MCF 10A (cell line): ENCODE measurements around the gene EFCC1. TPM values are rescaled to one million over a fixed set of nuclear protein-coding genes. Genes with fewer than 3 reads are reported as not detected.
"Not testable (repeated sequence)": the region's sequence is repeated elsewhere in the genome, so short reads cannot be mapped to it uniquely, and the experiment has no call there.

Experiments used
- BruUV-seq: library from RNA; stranded (reverse); fragments of 400-500 nt; replicated peaks from 2 replicates; lab custom pipeline; 2021; lab: Mats Ljungman, UMichigan
- CTCF ChIA-PET: fragments of 300-600 bp; sonication (Branson Sonifier 250); formaldehyde crosslinking; extraction: SDS; loops from one replicate; lab custom pipeline; 2021; ENCODE audit warnings: antibody characterized with exemption, inconsistent platforms; lab: Yijun Ruan, JAX
- POLR2A ChIA-PET: fragments of 300-600, 350-650 bp; sonication (Branson Sonifier 250); formaldehyde crosslinking; extraction: SDS; loops from one replicate; lab custom pipeline; 2020; ENCODE audit warnings: antibody characterized with exemption, inconsistent platforms; lab: Yijun Ruan, JAX
- DNase-seq: peaks from one replicate; pipeline ENCODE4 v3.0.0-alpha.2; 2018; ENCODE audit not compliant: unreplicated experiment
- H3K27ac Mint-ChIP-seq: one replicate; pipeline ENCODE4 v1.8.0; 2022; ENCODE audit warnings: mild to moderate bottlenecking, low read depth, mixed read lengths; ENCODE audit not compliant: unreplicated experiment
- H3K27me3 Mint-ChIP-seq: one replicate; pipeline ENCODE4 v1.8.0; 2022; ENCODE audit warnings: mixed read lengths; ENCODE audit not compliant: insufficient read depth, unreplicated experiment
- H3K36me3 Mint-ChIP-seq: one replicate; pipeline ENCODE4 v1.8.0; 2022; ENCODE audit warnings: mild to moderate bottlenecking, moderate library complexity, mixed read lengths; ENCODE audit not compliant: insufficient read depth, unreplicated experiment
- H3K4me1 Mint-ChIP-seq: one replicate; pipeline ENCODE4 v1.8.0; 2022; ENCODE audit warnings: mixed read lengths; ENCODE audit not compliant: insufficient read depth, unreplicated experiment
- H3K4me3 Mint-ChIP-seq: one replicate; pipeline ENCODE4 v1.8.0; 2022; ENCODE audit warnings: mild to moderate bottlenecking, moderate library complexity, mixed read lengths; ENCODE audit not compliant: unreplicated experiment
- H3K9me3 Mint-ChIP-seq: one replicate; pipeline ENCODE4 v1.8.0; 2022; ENCODE audit warnings: mixed read lengths; ENCODE audit not compliant: unreplicated experiment
- CTCF ChIP-seq: fragments of 200-600 bp; IDR thresholded peaks from one replicate; pipeline ENCODE4 v1.8.0; 2022; ENCODE audit warnings: antibody characterized with exemption, mild to moderate bottlenecking; ENCODE audit not compliant: unreplicated experiment
- intact Hi-C: fragments of 100-400 bp; cut with micrococcal nuclease; formaldehyde crosslinking; loops from 2 replicates; pipeline ENCODE4 v1.14.1; 2022
- total RNA-seq: library from RNA; stranded (reverse); gene quantifications from 2 replicates; pipeline ENCODE4 v1.2.3, GENCODE V29; 2022

The EFCC1 gene
- total RNA-seq, 1 experiment from 2014 or later = not detected

DNA sequence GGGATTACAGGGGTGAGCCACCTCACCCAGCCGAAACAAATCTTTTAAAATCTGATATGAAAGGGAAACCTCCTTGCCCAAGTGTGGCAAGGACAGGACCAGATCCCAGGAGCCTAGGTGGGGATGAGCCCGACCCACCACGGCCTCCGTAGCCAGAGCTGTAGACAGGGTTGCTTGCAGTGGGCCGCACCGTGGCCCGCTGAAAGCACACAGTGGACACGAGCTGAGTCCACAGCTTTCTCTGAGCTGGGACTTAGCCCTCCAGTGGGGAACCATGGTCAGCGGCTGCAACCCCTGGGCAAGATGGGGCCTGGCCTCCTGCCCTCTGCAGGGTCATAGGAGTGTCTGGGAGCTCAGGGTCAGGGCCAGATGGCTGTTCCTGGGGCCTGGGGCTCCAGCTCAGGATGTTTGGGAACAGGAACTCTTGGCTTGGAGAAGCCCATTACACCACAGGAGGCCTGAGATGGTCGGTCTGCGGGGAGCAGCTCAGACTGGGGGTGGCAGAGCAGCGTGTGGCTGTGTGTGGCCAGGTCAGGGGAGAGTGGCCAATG lies 84.1 kb downstream of the EFCC1 start:
- ChIA-PET CTCF (interaction anchor here (0.5 to 0.6 kb wide), 2 partner anchors 8 to 18 kb away, joined by 3 to 4 read pairs; no protein-coding TSS in a partner anchor), POLR2A (no interaction called here)
- intact Hi-C loops = no loop called here
- TF ChIP-seq CTCF = no peak
- Mint-ChIP-seq H3K36me3 (no peaks in the 10 kb centered on the region), H3K27ac (no peak overlapping the region), H3K27me3 (no peaks in the 10 kb centered on the region), H3K4me3 (no peak overlapping the region), H3K9me3 (no peaks in the 10 kb centered on the region), H3K4me1 (no peaks in the 10 kb centered on the region)
- no peak for DNase-seq
- no TSS peak for BruUV-seq

GRCh38 chr3:129085818-129086217 lies 84.7 kb downstream of the EFCC1 start:
- Mint-ChIP-seq H3K4me1 (no peaks in the 10 kb centered on the region), H3K9me3 (no peaks in the 10 kb centered on the region), H3K36me3 (no peaks in the 10 kb centered on the region), H3K27ac (no peak overlapping the region), H3K27me3 (no peaks in the 10 kb centered on the region), H3K4me3 (no peak overlapping the region)
- no TSS peak for BruUV-seq
- TF ChIP-seq CTCF = no peak
- POLR2A ChIA-PET = no interaction called here
- intact Hi-C loops = no loop called here
- CTCF ChIA-PET = interaction anchor here (0.5 kb wide), 1 partner anchor 9 kb away, joined by 4 read pairs; no protein-coding TSS in a partner anchor
- no peak for DNase-seq

GRCh38 chr3:129087138-129087702 lies 86.1 kb downstream of the EFCC1 start:
- BruUV-seq = no TSS peak
- no peak overlapping the region for H3K4me3 Mint-ChIP-seq
- no peaks in the 10 kb centered on the region for H3K27me3 Mint-ChIP-seq
- ChIA-PET CTCF (interaction anchor here (0.5 to 0.6 kb wide), 2 partner anchors 34 to 58 kb away, joined by 5 read pairs; no protein-coding TSS in a partner anchor), POLR2A (no interaction called here)
- H3K9me3 Mint-ChIP-seq = no peaks in the 10 kb centered on the region
- peaks cover 9% of the 10 kb centered on the region for H3K36me3 Mint-ChIP-seq
- DNase-seq = peak; percentile 14
- intact Hi-C loops = no loop called here
- H3K4me1 Mint-ChIP-seq = no peaks in the 10 kb centered on the region
- no peak overlapping the region for H3K27ac Mint-ChIP-seq
- TF ChIP-seq CTCF = no peak

- H3K27ac Mint-ChIP-seq, H3K4me1 Mint-ChIP-seq, CTCF ChIA-PET, BruUV-seq, H3K4me3 Mint-ChIP-seq, intact Hi-C loops, H3K27me3 Mint-ChIP-seq, POLR2A ChIA-PET, H3K9me3 Mint-ChIP-seq: not testable (repeated sequence)
- peaks cover 12% of the 10 kb centered on the region for H3K36me3 Mint-ChIP-seq
- peak; percentile 21 for DNase-seq
Observed at GRCh38 chr3:129087904-129088303, 86.8 kb downstream of the EFCC1 start.

- H3K27ac Mint-ChIP-seq, H3K27me3 Mint-ChIP-seq, CTCF ChIA-PET, H3K4me3 Mint-ChIP-seq, intact Hi-C loops, BruUV-seq, H3K9me3 Mint-ChIP-seq, DNase-seq, H3K4me1 Mint-ChIP-seq, POLR2A ChIA-PET: not testable (repeated sequence)
- H3K36me3 Mint-ChIP-seq = peaks cover 12% of the 10 kb centered on the region
Observed at GRCh38 chr3:129088312-129088711, 87.2 kb downstream of the EFCC1 start.
